NCI-H345 treated with DMSO at 0.1 percent for 48 hours (cell line): Measurements from ENCODE around the gene GID4.

Source experiments
- DNase-seq: peaks from one replicate; lab custom pipeline; 2025; ENCODE audit not compliant: unreplicated experiment; lab: John Stamatoyannopoulos, UW

The GID4 gene

GRCh38 chr17:18042983-18043382 is 3.8 kb downstream of the GID4 start:
- DNase-seq, result no peak

- DNase-seq, result no peak
These were observed 4.3 kb downstream of the GID4 start for GRCh38 chr17:18043491-18043890.

- DNase-seq, result no peak
These were observed 5.4 kb downstream of the GID4 start for GRCh38 chr17:18044609-18045008.

GRCh38 chr17:18045691-18046350 is 6.6 kb downstream of the GID4 start:
- no peak for DNase-seq

GRCh38 chr17:18055597-18055996 is 16.4 kb downstream of the GID4 start:
- DNase-seq, result no peak

GRCh38 chr17:18056214-18056613 is 17.0 kb downstream of the GID4 start:
- no peak for DNase-seq

- no peak for DNase-seq
These were observed 20.1 kb downstream of the GID4 start for GRCh38 chr17:18059283-18059682.

- DNase-seq, result no peak
These were observed 24.8 kb downstream of the GID4 start for GRCh38 chr17:18064053-18064452.

GRCh38 chr17:18065546-18065945 is 26.3 kb downstream of the GID4 start:
- DNase-seq, result no peak

- no peak for DNase-seq
These were observed 27.7 kb downstream of the GID4 start for GRCh38 chr17:18066866-18067265.

- no peak for DNase-seq
These were observed 29.9 kb downstream of the GID4 start for GRCh38 chr17:18069101-18069500.

- no peak for DNase-seq
These were observed 31.7 kb downstream of the GID4 start for GRCh38 chr17:18070861-18071340.

- no peak for DNase-seq
These were observed 32.5 kb downstream of the GID4 start for GRCh38 chr17:18071751-18072150.

- no peak for DNase-seq
These were observed 35.5 kb downstream of the GID4 start for GRCh38 chr17:18074566-18075272.

GRCh38 chr17:18076936-18077335 is 37.7 kb downstream of the GID4 start:
- DNase-seq, result no peak

- DNase-seq, result no peak
These were observed 40.3 kb downstream of the GID4 start for GRCh38 chr17:18079543-18079942.

- no peak for DNase-seq
These were observed 45.0 kb downstream of the GID4 start for GRCh38 chr17:18084256-18084655.

- peak; percentile 41 for DNase-seq
These were observed 48.6 kb downstream of the GID4 start, which contains the start of gene DRG2 for GRCh38 chr17:18087610-18088491. TSS of gene DRG2 (plus strand) at chr17:18087948. CDS start at chr17:18088024, 76 bp downstream.

GRCh38 chr17:18089613-18090012 is 50.4 kb downstream of the GID4 start:
- DNase-seq, result no peak

- DNase-seq, result no peak
These were observed 54.6 kb downstream of the GID4 start for GRCh38 chr17:18093616-18094408.

GRCh38 chr17:18094409-18094807 is 55.2 kb downstream of the GID4 start:
- no peak for DNase-seq
